ENCODE measurements around the gene PLEK2. TPM values are rescaled to one million over a fixed set of nuclear protein-coding genes. Genes with fewer than 3 reads are reported as not detected.
A peak's percentile ranks its signal among the peaks of the same experiment; 100 is the strongest.

PLEK2 gene
- total and polyA plus RNA-seq, 11 donors, result 0.30 to 2.6 (median 0.87) TPM; not detected in 4

DNA sequence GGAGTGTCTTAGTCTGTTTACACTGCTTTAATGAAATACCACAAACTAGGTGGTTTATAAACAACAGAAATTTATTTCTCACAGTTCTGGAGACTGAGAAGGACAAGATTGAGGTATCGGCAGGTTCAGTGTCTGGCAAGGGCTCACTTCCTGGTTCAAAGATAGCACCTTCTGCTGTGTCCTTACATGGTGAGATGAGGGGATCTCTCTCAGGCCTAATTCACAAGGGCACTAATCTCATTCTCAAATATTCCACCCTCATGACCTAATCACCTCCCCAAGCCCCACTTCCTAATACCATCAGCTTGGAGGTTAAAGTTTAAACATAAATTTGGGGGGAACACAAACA, 35.0 kb upstream of the PLEK2 start:
- ATAC-seq, result peak in 2 of 4 donors; percentile 25 to 52
- Histone ChIP-seq H3K27me3 (no peaks in the 10 kb centered on the region), H3K9me3 (no peaks in the 10 kb centered on the region), H3K27ac (peak overlapping the region in 11 of 12 donors; percentile 13 to 81 (median 67)), H3K4me3 (peak overlapping the region in 2 of 12 donors; percentile 3 to 5), H3K36me3 (no peaks in the 10 kb centered on the region), H3K4me1 (peaks cover 0 to 28% (median 4%) of the 10 kb centered on the region in 12 donors)
- TF ChIP-seq POLR2A (IDR thresholded peaks at IDR 0.05), result no peak
- TF ChIP-seq, protein P1, sequence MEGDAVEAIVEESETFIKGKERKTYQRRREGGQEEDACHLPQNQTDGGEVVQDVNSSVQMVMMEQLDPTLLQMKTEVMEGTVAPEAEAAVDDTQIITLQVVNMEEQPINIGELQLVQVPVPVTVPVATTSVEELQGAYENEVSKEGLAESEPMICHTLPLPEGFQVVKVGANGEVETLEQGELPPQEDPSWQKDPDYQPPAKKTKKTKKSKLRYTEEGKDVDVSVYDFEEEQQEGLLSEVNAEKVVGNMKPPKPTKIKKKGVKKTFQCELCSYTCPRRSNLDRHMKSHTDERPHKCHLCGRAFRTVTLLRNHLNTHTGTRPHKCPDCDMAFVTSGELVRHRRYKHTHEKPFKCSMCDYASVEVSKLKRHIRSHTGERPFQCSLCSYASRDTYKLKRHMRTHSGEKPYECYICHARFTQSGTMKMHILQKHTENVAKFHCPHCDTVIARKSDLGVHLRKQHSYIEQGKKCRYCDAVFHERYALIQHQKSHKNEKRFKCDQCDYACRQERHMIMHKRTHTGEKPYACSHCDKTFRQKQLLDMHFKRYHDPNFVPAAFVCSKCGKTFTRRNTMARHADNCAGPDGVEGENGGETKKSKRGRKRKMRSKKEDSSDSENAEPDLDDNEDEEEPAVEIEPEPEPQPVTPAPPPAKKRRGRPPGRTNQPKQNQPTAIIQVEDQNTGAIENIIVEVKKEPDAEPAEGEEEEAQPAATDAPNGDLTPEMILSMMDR (IDR thresholded peaks at IDR 0.05), result no peak
- 37 to 64% (median 46%) methylated on average over 1 of the region's 1 CpG for WGBS, 4 donors
- no peak for DNase-seq
- intact Hi-C loops (cut with DNase I), result no loop called here

DNA sequence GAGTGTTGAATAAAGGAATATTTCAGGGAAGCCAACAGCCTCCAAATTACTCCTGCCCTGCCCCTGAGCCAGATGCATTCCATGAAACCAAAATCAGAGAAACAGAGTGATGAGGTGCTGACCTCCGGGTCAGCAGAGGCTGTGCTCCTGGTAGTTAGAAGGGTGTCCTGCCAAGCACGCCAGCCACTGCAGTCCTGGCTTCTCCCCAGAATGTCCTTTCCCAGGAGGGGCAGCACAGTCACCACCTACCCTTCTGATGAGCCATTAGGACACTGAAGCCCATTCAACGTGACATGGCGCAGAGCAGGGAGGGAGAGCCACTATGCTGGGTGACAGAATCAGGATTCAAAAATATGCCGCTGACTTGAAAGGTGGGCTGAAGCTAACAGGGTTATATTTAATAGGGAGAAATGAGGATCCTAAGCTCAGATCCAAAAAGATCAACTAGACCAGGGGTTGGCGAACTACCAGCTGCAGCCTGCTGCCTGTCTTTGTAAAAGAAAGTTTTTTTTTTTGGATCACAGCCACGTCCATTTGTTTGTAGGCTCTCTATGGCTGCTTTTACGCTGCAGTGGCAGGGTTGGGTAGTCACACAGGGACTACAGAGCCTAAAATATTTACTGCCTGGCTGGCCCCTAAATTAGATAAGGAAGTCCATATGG, 34.5 kb upstream of the PLEK2 start:
- Histone ChIP-seq H3K4me1 (peaks cover 0 to 33% (median 5%) of the 10 kb centered on the region in 12 donors), H3K27me3 (no peaks in the 10 kb centered on the region), H3K36me3 (no peaks in the 10 kb centered on the region), H3K4me3 (peak overlapping the region in 2 of 12 donors; percentile 3 to 5), H3K27ac (peak overlapping the region in 11 of 12 donors; percentile 13 to 81 (median 67)), H3K9me3 (no peaks in the 10 kb centered on the region)
- 33 to 42% (median 39%) methylated on average over 7 to 8 of the region's 8 CpGs for WGBS, 4 donors
- TF ChIP-seq POLR2A (IDR thresholded peaks at IDR 0.05), result no peak
- TF ChIP-seq, protein P1 (IDR thresholded peaks at IDR 0.05), result no peak
- peak in 4 of 5 donors; percentile 34 to 61 (median 42) for DNase-seq
- intact Hi-C loops (cut with DNase I), result no loop called here
- peak; percentile 71 to 88 (median 76) for ATAC-seq

DNA sequence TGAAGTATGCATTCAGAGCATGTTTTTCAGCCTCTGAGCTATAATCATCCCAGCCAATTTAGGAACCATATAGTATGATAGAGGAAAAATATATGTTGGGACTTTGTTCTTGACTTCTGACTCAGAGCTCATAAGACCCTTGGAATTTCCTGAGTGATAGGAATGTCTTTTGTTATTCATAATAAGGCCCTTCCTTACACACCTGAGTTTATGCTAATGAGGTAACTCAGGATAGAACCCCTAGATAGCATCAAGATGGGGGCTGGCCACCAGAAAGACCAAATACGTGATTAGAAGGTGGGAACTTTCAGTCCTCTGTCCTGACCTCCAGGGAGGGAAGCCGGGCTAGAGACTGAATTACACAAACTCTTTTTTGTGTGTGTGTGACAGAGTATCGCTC, 32.4 kb upstream of the PLEK2 start:
- intact Hi-C loops (cut with DNase I), result no loop called here
- no peak for TF ChIP-seq POLR2A (IDR thresholded peaks at IDR 0.05)
- TF ChIP-seq, protein P1 (IDR thresholded peaks at IDR 0.05), result no peak
- WGBS, 4 donors, result 78 to 88% (median 82%) methylated on average over 3 of the region's 3 CpGs

GRCh38 chr14:67442139-67442906, 30.4 kb upstream of the PLEK2 start:
- Histone ChIP-seq H3K4me3 (no peak overlapping the region), H3K36me3 (no peaks in the 10 kb centered on the region), H3K27ac (no peak overlapping the region), H3K9me3 (no peaks in the 10 kb centered on the region), H3K4me1 (peaks cover 0 to 32% (median 3%) of the 10 kb centered on the region in 12 donors), H3K27me3 (no peaks in the 10 kb centered on the region)
- TF ChIP-seq, protein P1 (IDR thresholded peaks at IDR 0.05), result no peak
- TF ChIP-seq POLR2A (IDR thresholded peaks at IDR 0.05), result no peak
- intact Hi-C loops (cut with DNase I), result no loop called here
- no peak for DNase-seq
- WGBS, 4 donors, result 56 to 59% (median 57%) methylated on average over 8 of the region's 8 CpGs
- no peak for ATAC-seq

More for the DNA sequence above, 32.4 kb upstream of the PLEK2 start:
- peaks cover 0 to 35% (median 5%) of the 10 kb centered on the region in 12 donors for H3K4me1 ChIP-seq
- no peak overlapping the region for H3K4me3 ChIP-seq
- no peaks in the 10 kb centered on the region for H3K27me3 ChIP-seq
- no peaks in the 10 kb centered on the region for H3K36me3 ChIP-seq
- ATAC-seq (no peak), DNase-seq (no peak)
- H3K27ac ChIP-seq, result no peak overlapping the region
- no peaks in the 10 kb centered on the region for H3K9me3 ChIP-seq
